Measurements from ENCODE around the gene KCNC1. TPM values are rescaled to one million over a fixed set of nuclear protein-coding genes. Genes with fewer than 3 reads are reported as not detected.

Gene KCNC1
- total RNA-seq, 4 donors from 2014 or later, result not detected

- H3K4me3 ChIP-seq, result no peak overlapping the region
- WGBS, 2 donors, result 50 to 60% methylated on average over 3 to 6 of the region's 6 CpGs
- H3K36me3 ChIP-seq, result no peaks in the 10 kb centered on the region
- intact Hi-C loops (cut with DNase I), result no loop called here
- DNase-seq, result no peak
- peaks cover 0 to 54% (median 2%) of the 10 kb centered on the region in 4 donors for H3K27me3 ChIP-seq
- H3K9me3 ChIP-seq, result no peaks in the 10 kb centered on the region
- peaks cover 0 to 6% (median 0%) of the 10 kb centered on the region in 3 donors for H3K4me1 ChIP-seq
- no peak for TF ChIP-seq POLR2A (IDR thresholded peaks at IDR 0.05)
- TF ChIP-seq, protein P1, sequence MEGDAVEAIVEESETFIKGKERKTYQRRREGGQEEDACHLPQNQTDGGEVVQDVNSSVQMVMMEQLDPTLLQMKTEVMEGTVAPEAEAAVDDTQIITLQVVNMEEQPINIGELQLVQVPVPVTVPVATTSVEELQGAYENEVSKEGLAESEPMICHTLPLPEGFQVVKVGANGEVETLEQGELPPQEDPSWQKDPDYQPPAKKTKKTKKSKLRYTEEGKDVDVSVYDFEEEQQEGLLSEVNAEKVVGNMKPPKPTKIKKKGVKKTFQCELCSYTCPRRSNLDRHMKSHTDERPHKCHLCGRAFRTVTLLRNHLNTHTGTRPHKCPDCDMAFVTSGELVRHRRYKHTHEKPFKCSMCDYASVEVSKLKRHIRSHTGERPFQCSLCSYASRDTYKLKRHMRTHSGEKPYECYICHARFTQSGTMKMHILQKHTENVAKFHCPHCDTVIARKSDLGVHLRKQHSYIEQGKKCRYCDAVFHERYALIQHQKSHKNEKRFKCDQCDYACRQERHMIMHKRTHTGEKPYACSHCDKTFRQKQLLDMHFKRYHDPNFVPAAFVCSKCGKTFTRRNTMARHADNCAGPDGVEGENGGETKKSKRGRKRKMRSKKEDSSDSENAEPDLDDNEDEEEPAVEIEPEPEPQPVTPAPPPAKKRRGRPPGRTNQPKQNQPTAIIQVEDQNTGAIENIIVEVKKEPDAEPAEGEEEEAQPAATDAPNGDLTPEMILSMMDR (IDR thresholded peaks at IDR 0.05), result no peak
- H3K27ac ChIP-seq, result no peak overlapping the region
Measured at GRCh38 chr11:17697175-17697949, 37.2 kb upstream of the KCNC1 start.

- H3K27ac ChIP-seq, result no peak overlapping the region
- WGBS, 2 donors, result 65 to 100% methylated on average over 1 to 5 of the region's 5 CpGs
- no peaks in the 10 kb centered on the region for H3K36me3 ChIP-seq
- H3K27me3 ChIP-seq, result peaks cover 0 to 34% (median 2%) of the 10 kb centered on the region in 4 donors
- no peak for DNase-seq
- no peaks in the 10 kb centered on the region for H3K9me3 ChIP-seq
- intact Hi-C loops (cut with DNase I), result no loop called here
- TF ChIP-seq, protein P1 (IDR thresholded peaks at IDR 0.05), result no peak
- no peak for TF ChIP-seq POLR2A (IDR thresholded peaks at IDR 0.05)
- peaks cover 0 to 6% (median 0%) of the 10 kb centered on the region in 3 donors for H3K4me1 ChIP-seq
- H3K4me3 ChIP-seq, result no peak overlapping the region
Measured at GRCh38 chr11:17699147-17700114, 35.1 kb upstream of the KCNC1 start.

DNA sequence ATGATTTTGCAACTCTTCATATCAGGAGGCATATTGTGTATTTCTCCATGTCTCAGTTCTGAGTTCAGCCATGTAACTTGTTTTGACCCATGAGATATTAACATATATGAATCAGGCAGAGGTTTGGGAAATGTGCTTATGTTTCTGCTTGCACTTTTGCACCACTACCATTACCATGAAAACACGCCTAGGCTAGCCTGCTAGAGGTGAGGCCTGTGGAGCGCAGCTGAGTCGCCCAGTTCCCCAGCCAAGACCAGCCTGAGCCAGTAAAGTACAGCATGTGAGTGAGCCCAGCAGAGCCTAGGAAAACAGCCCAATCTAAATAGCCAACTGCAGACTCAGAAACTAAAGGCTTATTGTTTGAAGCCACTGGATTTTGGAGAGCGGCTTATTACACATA lies 33.6 kb upstream of the KCNC1 start:
- 43 to 62% methylated on average over 3 to 4 of the region's 4 CpGs for WGBS, 2 donors
- intact Hi-C loops (cut with DNase I), result no loop called here
- TF ChIP-seq, protein P1 (IDR thresholded peaks at IDR 0.05), result no peak
- TF ChIP-seq POLR2A (IDR thresholded peaks at IDR 0.05), result no peak
- H3K27me3 ChIP-seq, result peaks cover 0 to 18% (median 2%) of the 10 kb centered on the region in 4 donors
- no peak for DNase-seq
- no peak overlapping the region for H3K4me3 ChIP-seq
- H3K36me3 ChIP-seq, result no peaks in the 10 kb centered on the region
- no peak overlapping the region for H3K27ac ChIP-seq
- H3K4me1 ChIP-seq, result peaks cover 0 to 2% (median 0%) of the 10 kb centered on the region in 3 donors
- no peaks in the 10 kb centered on the region for H3K9me3 ChIP-seq

- TF ChIP-seq, protein P1 (IDR thresholded peaks at IDR 0.05), result no peak
- TF ChIP-seq POLR2A (IDR thresholded peaks at IDR 0.05), result no peak
- WGBS, 2 donors, result 56 to 69% methylated on average over 5 of the region's 5 CpGs
- no peaks in the 10 kb centered on the region for H3K9me3 ChIP-seq
Measured at GRCh38 chr11:17702876-17703275, 31.7 kb upstream of the KCNC1 start.

More at GRCh38 chr11:17702876-17703275, 31.7 kb upstream of the KCNC1 start:
- H3K4me1 ChIP-seq, result no peaks in the 10 kb centered on the region
- no peaks in the 10 kb centered on the region for H3K27me3 ChIP-seq
- no peak overlapping the region for H3K27ac ChIP-seq
- H3K4me3 ChIP-seq, result no peak overlapping the region
- no peaks in the 10 kb centered on the region for H3K36me3 ChIP-seq
- no peak for DNase-seq
- intact Hi-C loops (cut with DNase I), result no loop called here
